EH (cell line): ENCODE results near the gene TUBAL3.
"Not testable (repeated sequence)": the region's sequence is repeated elsewhere in the genome, so short reads cannot be mapped to it uniquely, and the experiment has no call there.

Experiments
- DNase-seq: peaks from one replicate; pipeline ENCODE4 v3.0.0-alpha.2; 2015; ENCODE audit warnings: low read depth

The TUBAL3 gene

GRCh38 chr10:5379202-5379601, 25.4 kb downstream of the TUBAL3 start:
- not testable (repeated sequence) for DNase-seq

- peak; percentile 1 for DNase-seq
Observed at GRCh38 chr10:5376450-5376849, 28.2 kb downstream of the TUBAL3 start.

GRCh38 chr10:5373891-5374611, 30.6 kb downstream of the TUBAL3 start:
- DNase-seq = no peak

GRCh38 chr10:5373307-5373706, 31.3 kb downstream of the TUBAL3 start:
- DNase-seq = no peak

- no peak for DNase-seq
Observed at GRCh38 chr10:5370493-5371352, 33.9 kb downstream of the TUBAL3 start.

GRCh38 chr10:5369362-5370158, 35.1 kb downstream of the TUBAL3 start:
- no peak for DNase-seq

- DNase-seq = no peak
Observed at GRCh38 chr10:5365928-5366327, 38.7 kb downstream of the TUBAL3 start.

- DNase-seq = no peak
Observed at GRCh38 chr10:5364890-5365338, 39.7 kb downstream of the TUBAL3 start, which contains the start of gene UCN3. Gene UCN3 (plus strand): TSS chr10:5364966. CDS start chr10:5373721, 8,755 bp downstream.

GRCh38 chr10:5364374-5364773, 40.3 kb downstream of the TUBAL3 start:
- DNase-seq = no peak

- no peak for DNase-seq
Observed at GRCh38 chr10:5362873-5363272, 41.8 kb downstream of the TUBAL3 start.

- DNase-seq = no peak
Observed at GRCh38 chr10:5361966-5362365, 42.7 kb downstream of the TUBAL3 start.

GRCh38 chr10:5360318-5360915, 44.2 kb downstream of the TUBAL3 start:
- no peak for DNase-seq

- DNase-seq = peak; percentile 2
Observed at GRCh38 chr10:5356302-5356763, 48.3 kb downstream of the TUBAL3 start.

GRCh38 chr10:5355594-5356301, 48.9 kb downstream of the TUBAL3 start:
- DNase-seq = peak; percentile 1

GRCh38 chr10:5354068-5354467, 50.6 kb downstream of the TUBAL3 start:
- DNase-seq = no peak

- DNase-seq = no peak
Observed at GRCh38 chr10:5349362-5349761, 55.3 kb downstream of the TUBAL3 start.

- no peak for DNase-seq
Observed at GRCh38 chr10:5346881-5347280, 57.7 kb downstream of the TUBAL3 start.

GRCh38 chr10:5344746-5345145, 59.9 kb downstream of the TUBAL3 start:
- DNase-seq = no peak

- no peak for DNase-seq
Observed at GRCh38 chr10:5343979-5344378, 60.6 kb downstream of the TUBAL3 start.

GRCh38 chr10:5343561-5343960, 61.1 kb downstream of the TUBAL3 start:
- peak; percentile 31 for DNase-seq
